NCI-H1417 treated with DMSO at 0.1 percent for 48 hours (cell line): ENCODE measurements around the gene TMEM92.

Experiments
- DNase-seq: peaks from one replicate; lab custom pipeline; 2025; lab: John Stamatoyannopoulos, UW

The TMEM92 gene

GRCh38 chr17:50328363-50329325, 54.4 kb downstream of the TMEM92 start:
- DNase-seq = no peak

- no peak for DNase-seq
These were observed 55.5 kb downstream of the TMEM92 start for GRCh38 chr17:50329716-50330115.

- DNase-seq = no peak
These were observed 56.0 kb downstream of the TMEM92 start for GRCh38 chr17:50330151-50330775.
